GM18907 (cell line): ENCODE measurements around the gene RAD51B.
A peak's percentile ranks its signal among the peaks of the same experiment; 100 is the strongest.

Experiments
- ATAC-seq: cut with Tn5 transposase; IDR thresholded peaks from one replicate; pipeline ENCODE4 v1.9.1; 2021; ENCODE audit warnings: mild to moderate bottlenecking, moderate library complexity; ENCODE audit not compliant: unreplicated experiment

RAD51B gene

DNA sequence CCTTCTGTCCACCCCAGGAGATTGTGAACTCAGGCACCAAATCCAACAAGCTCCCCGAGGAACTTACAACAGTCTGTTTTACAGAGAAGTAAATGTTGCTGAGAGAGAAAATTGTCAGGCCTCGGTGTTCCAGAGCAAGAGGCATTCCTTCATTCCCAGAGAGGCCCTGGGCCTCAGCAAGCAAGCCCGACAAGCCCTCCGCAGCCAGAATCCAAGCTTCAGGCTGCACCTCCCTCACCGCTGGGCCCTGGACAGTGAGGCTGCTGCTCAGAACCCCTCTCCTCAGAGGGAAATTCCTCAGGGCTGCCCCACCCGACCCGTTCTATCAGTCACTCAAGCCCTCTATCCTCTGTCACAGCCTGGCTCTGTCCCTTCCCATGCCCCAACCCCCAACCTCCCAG lies 916.9 kb downstream of the RAD51B start:
- no peak for ATAC-seq

DNA sequence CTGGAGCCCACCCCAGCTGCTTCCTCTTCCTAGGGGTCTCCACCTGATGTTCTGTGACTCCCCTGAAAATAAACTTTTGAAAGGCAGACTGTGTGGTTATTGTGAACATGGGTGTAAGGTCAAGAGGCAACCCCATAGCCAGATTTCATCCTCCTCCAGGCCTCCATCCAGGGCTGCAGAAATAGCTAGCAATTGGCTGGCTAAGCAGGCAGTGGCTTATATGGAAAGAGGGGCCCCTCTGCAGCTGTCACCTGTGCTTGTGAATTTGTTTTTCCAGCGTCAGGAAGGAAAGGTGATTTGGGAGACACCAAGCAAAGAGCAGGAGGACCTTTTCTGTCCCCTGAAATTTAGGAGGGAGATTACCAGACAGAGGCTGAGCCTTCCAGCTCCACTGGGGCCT lies 917.5 kb downstream of the RAD51B start:
- ATAC-seq = no peak

DNA sequence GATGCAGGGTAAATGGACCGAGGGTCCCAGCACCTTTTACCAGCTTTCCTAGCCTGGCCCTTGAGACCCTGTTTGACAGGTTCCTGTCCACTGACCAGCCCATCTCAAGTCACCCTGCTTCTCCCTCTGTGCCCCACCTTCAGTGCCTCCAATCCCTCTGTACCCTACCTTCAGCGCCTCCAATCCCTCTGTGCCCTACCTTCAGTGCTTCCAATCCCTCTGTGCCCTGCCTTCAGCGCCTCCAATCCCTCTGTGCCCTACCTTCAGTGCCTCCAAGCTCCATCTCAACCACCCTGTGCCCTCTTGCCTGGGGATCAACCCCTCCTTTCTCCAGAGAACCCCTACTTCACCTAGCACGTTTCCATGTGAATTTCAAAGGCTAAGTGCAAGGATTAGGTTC lies 919.0 kb downstream of the RAD51B start:
- no peak for ATAC-seq

DNA sequence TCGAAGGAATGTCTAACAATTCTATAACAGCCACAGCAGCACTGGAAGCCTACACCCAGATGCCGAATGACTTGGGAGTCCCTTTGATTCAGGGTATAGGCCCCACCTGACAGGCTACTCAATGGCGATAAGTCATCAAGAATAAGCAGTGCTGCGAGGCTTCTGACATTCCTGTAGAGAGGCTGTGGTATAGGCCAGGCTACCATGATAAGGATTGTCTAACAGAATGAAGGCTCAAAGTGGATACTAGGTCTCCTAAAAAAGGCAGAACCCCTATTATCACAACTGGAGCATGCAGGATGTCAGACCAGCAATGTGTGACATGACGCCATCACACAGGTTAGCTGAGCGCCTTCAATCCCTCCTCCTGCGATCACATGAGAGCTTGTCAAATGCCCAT lies 920.1 kb downstream of the RAD51B start:
- no peak for ATAC-seq

DNA sequence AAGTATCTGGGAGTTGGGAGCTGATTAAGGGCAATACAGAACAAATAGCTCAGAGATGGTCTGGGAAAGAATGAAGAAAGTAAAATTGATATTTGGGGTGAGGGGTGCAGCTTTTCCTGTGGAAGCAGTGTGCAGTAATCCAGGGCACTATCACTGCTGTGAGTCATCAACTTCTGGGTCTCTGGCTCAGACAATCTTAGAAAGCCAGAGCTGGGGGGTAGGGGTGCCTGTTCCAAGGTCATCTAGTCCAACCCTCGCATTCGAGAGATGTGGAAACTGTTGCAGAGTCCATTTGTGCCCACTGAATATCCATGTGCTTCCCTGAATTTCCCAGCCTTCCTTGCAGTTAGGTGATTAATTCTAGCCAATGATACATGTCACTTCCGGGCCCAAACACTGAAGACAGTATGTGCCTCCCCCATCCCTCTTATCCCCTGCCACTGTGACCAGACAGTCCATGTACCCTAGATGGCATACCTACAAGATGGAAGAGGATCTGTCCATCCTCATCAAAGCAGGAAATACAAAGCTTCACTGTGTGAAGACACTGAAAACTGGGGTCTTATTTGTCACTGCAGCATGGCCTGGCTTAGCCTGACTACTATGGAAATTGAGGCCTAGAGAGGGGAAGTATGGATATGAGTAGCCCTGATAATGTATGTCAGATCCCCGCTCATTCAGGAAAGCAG lies 921.4 kb downstream of the RAD51B start:
- ATAC-seq = no peak

DNA sequence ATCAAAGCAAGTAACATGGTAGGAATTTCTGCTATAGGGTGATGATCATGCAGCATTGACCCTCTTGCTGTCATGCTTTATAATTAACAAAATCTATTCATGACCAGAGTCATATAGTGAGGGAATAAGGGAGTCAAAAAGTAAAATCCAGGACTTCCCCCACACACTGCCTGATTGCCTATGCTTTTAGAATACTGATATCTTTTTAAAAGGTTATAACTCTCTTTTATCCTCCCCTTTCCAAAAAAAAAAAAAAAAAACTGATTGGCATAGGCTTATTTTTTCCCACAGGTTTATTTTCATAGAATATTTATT lies 921.9 kb downstream of the RAD51B start:
- ATAC-seq = peak; percentile 13

DNA sequence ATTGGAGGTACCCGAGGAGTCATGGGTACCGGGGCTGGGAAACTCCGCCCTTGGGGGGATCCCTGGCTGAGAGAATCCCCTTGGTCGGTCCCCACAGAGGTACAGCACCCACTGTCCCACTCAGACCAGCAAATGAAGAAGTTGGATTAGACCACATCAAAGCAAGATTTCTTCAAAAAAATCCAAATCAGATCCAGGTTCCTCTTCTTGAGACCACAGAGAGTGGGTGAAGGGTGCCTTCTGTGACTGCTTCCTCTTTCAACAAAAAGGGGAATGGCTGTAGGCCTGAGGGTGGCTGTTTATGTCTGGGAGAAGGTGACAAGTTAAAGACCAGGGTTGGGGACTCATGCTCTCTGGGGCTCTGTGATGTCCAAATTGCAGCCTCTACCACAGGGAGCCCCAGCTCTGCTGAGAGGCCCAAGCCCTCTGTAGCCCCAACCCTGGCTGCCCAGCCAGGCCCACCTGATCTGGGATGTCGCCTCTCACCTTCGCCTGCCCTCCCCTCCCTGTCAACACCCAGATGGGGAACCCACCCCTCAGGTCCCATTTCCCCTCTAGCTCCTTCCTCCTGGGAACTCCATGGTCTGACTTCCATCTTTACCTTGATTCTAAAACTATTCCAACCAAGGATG lies 922.4 kb downstream of the RAD51B start:
- ATAC-seq = peak; percentile 79

DNA sequence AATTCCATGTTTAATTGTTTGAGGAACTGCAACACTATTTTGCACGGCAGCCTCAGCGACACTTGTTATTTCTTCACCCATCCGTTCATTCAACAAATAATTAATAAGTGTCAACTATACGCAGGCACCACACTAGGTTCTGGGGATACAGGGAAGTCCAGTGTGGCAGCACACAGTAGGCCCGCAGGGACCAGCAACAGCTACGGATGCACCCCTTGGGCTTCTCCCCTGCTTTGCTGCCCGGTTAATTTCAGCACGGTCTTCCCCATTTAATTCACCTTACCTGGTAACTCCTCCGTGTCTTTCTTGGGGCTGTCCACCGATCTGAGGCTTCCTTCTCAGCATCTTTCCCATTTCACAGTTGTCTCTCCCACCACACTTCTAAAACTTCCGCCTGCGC lies 925.0 kb downstream of the RAD51B start:
- ATAC-seq = no peak

DNA sequence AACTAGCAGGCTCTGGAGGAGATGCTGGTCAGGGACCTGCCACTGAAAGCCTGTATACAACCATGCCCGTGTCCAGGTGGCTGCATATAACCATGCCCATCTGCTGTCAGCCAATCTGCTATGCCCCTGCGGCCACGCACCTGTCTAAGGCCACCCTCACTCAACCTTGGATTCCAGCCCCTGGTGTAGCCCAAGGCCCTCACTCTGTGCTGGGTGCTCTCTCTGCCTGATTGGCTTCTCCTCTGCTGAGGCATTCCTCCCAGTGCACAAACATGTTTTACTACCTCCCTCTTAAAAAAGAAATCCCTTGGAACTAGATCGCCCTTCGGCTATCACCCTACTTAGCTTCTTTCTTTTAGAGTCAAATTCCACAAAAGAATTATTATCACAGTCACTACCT lies 927.8 kb downstream of the RAD51B start:
- ATAC-seq = no peak

DNA sequence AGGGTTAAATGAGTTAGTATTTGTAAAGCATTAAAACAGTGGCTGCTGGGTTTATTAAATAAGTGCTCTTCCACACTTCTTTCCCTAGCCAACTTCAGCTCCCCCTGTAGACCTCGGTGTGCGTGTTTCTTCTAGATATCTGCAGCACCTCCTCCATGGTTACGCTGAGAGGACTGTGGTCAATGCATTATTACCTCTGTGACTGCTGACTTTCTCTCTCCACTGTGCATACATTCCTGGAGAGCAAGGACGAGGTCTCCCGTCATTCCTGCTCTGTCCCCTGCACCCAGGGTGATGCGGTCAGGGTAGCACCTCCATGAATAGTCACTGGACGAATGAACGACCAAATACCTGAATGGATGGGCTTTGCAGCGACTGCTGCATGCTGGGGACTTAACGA lies 928.7 kb downstream of the RAD51B start:
- ATAC-seq = no peak

DNA sequence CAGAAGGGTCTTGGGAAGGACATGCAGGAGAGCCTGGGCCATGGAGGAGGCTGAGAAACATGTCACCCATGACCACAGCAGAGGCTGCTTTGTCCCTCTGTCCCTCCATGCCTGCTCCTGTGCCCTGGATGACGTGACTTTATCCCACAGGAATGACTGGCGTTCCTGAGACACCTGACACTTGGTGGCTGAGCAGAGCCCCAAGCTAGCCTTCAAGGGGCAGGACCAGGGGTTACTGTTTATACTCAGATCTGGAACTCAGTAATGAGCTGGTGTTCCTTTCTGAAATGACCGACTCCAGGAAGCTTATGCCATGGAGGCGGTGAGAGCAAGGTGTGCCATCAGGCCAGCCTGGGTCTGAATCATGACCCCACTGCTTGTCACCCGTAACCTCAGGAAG lies 929.1 kb downstream of the RAD51B start:
- ATAC-seq = no peak

DNA sequence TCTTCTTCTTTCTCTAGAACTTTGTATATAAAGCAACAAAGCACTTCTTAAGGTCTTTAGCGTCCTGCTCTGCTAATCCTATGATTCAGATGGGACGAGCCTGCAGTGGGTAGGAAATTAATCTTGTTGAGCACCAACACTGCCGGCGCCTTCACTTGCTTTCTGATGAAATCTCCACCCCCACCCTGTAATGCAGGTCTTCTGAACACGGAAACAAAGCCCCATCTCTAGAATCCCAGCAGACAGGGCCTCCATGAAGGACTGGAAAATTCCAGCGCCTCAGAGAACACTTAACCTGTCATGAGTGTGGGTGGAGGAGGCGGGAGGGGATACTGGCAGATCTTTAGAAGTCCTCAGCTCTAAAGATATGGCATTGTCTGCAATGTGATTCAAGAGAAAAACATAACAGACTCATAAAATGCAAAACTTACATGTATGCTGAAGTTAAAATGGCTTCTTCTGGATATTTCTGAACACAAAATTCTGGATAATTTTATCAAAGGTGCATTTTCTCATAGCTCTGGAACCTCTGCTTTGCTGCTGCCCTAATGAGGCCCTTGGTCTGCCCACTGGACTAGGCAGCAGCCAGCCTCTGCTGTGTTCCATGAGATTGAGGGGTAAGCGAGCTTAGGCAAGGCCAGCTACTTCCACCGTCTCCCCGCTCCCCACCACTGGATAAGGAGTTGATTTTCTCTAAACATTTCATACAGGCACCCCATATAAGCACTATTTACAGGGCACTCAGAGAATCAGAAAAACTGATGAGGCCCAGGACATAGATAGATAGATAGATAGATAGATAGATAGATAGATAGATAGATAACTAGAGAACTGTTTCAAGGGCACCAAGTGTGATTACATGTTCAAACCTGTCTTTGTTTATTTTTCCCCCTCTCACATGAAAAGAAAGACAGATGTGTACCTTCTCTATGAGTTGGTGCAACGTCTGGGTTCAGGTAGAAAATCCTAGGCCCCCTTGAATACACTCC lies 930.2 kb downstream of the RAD51B start:
- no peak for ATAC-seq

DNA sequence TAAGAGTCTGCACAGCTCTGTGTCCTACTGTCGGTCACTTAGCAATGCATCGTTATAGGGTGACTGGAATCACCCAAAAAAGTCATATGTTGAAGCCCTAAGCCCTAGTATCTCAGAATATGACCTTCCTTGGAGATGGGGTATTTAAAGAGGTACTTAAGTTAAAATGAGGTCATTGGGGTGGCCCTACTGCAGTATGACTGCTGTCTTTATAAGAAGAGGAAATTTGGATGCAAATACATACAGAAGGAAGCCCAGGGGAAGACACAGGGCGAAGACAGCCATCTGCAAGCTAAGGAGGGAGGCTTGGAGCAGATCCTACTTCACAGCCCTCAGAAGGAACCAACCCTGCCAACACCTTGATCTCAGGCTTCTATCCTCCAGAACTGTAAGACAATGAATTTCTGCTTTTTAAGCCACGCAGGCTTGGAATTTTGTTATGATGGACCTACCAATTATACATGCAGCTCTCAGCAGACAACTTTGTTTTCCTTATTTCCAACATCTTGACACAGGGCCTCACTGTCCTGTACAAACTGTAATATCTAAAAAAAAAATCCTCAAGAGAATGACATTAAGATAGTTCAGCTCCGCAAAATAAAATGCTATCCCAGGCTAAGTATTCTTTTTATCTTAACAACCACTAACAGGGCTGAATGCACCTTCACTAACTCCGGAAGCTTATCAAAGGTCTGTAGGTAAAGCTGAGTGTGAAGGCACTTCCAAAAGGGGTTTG lies 932.9 kb downstream of the RAD51B start:
- ATAC-seq = no peak

DNA sequence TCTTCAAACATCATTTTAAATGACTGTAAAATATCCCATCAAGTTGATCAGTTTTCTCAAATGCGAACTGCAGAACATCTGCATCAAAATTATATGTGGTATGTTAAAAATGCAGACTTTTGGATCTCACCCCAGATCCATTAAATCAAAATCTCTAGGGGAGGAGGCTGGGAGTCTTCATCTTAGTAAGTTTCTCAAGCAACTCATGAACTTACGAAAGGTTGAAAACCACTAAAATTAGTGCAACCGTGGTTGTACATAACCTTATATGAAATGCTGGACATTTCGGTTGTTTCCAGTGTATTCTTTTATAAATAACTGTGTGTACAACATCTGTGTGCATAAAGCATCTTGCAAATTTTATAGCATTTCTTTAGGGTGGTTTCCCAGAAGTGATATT lies 934.1 kb downstream of the RAD51B start:
- ATAC-seq = no peak

DNA sequence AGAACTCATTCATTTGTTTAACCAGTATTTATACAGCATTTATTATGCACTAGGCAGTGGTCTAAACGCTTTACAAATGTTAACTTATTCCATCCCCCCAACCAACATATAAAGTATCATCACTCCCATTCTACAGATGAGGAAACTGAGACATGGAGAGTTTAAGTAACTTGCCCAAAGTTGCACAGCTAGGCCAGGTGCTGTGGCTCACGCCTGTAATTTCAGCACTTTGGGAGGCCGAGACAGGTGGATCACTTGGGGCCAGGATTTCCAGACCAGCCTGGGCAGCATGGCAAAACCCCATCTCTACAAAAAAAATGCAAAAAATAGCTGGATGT lies 935.4 kb downstream of the RAD51B start:
- ATAC-seq = no peak

DNA sequence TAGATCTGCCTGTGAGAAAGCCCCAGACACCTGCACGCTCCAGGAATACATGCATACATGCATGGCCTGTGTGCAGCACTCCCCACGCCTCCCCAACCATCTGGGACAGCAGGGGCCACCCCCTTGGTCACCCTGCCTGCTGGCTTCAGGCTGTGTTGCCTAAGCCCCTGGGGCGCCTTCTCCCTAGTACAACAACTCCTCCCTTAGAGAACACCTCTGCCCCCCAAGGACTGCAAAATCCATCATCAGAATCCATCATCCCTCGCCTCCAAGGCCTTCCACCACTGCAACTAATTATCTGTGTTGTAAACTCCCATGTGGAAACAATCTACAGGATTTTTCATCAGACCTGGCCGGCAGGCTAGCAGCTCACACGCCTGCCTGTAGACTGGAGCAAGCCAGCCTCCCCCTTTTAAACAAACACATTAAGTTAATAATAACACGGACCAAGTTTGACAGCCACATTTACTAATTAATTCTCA lies 936.5 kb downstream of the RAD51B start:
- ATAC-seq = no peak

DNA sequence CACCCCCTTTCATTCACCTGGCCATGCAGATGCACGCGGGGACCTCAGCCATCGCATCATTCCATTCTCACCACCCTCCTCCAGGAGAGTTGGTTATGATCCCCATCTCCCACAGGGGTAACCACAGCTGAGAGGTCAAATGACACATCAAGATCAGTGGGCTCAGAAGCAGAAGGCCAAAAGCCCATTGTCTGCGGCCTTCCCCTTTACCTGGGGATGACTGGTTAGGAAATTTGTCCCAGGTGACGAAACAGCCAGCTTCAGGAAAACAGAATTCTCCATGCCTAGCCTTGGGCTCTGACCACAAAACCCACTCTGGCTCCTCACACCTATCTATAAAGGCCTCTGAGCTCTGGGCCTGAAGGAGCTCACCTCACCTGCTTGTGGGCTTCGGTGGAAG lies 937.2 kb downstream of the RAD51B start:
- ATAC-seq = no peak

DNA sequence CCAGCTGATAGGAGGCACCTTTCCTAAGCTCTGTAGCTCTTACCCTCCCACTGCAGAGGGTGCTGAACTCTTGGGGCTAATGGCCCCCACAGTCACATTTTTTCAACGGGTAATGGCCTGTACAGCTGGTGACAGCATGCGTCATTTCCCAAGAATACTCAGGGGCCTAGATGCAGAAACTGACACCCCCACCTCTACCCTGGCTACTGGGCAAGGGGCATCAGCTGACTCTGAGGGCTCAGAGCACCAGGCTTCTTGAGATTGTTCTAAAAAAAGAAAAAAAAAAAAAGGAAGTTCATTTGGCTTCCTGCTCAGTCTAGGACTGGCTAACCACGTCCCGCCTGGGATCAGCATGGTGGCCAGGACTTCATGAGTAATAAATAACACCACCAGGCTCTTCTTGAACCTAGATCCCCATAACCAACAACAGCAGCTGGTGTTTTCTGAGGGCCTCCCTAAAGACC lies 938.1 kb downstream of the RAD51B start:
- no peak for ATAC-seq

DNA sequence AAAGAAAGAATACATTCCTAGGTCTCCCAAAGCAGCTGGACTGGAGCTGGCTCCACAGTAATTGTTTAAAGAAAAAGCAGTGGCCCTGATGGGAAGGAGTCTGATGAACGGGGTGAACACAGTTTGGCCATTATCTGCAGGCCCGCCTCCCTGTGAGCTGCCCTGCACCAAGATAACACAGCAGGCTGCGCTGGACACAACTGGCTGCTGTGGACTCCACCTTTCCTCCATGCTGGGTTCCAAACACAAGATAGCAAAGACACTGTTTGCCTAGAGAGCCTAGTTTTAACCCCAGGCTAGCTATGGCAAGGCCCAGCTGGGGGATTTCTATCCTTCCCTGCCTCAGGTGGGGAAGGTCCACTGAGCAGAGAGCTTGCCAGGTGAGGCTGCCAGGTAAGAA lies 938.7 kb downstream of the RAD51B start:
- no peak for ATAC-seq

DNA sequence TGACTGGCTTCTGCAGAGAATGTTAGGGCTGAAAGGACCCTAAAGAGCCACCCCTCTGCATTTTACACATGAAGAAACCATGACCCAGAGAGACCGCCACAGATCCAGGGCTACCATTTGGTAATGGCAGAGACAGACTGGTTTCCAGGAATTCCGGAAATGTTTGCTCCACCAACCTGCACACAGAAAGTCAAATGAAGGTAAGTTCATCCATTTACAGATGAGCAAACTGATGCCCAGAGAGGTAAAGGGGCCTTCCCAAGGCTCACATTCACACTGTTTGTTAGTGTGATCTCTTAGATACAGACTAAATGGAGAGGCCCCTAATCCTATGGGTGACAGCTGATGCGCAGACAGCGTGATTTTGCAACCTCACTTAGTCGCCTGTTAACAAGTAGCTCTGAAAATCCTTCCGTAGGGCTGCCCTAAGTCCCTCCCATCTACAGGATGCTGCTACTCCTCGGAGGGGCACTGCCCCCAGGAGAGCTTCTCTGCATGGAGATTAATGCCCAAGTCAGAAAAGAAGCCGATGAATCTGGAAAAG lies 939.5 kb downstream of the RAD51B start:
- no peak for ATAC-seq

DNA sequence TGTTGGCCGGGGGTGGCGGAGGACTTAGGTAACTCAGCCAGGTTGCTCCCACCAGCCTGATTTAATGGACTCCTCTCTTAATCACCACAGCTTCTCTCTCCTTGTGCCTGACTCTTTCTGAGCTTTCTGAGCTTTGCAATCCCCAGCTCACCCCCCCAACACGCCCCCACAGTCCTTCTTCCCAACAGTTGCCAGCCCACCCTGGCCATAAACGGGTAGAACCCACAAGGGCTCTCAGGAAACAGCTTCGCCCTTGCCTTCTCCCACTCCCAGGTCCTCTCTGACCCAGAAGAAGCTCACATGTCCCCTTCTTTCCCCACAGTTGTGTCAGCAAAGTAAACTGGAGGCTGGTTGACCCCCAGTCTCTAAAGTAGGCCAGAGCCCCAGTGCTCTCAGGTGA lies 940.4 kb downstream of the RAD51B start:
- no peak for ATAC-seq
